Mucosa of rectum (tissue), 2 donors: ENCODE data around the gene KCNIP3.
"Not testable (repeated sequence)": the region's sequence is repeated elsewhere in the genome, so short reads cannot be mapped to it uniquely, and the experiment has no call there.

Experiments
- H3K27ac ChIP-seq, 2 donors: one replicate each; pipeline ENCODE4 v1.7.0; 2013; ENCODE audit warnings: inconsistent platforms in 2 of 2, low read depth in 2 of 2, low read length in 2 of 2
- H3K27me3 ChIP-seq, 2 donors: one replicate each; pipeline ENCODE4 v1.7.0; 2013; ENCODE audit warnings: low read length in 2 of 2; ENCODE audit not compliant: control insufficient read depth in 2 of 2, insufficient read depth in 2 of 2
- H3K36me3 ChIP-seq, 2 donors: one replicate each; pipeline ENCODE4 v1.7.0; 2013; ENCODE audit warnings: low read length in 2 of 2; ENCODE audit not compliant: control insufficient read depth in 2 of 2, insufficient read depth in 2 of 2
- H3K4me1 ChIP-seq, 2 donors: one replicate each; pipeline ENCODE4 v1.7.0; 2013; ENCODE audit warnings: low read length in 2 of 2, mild to moderate bottlenecking in 1 of 2; ENCODE audit not compliant: control insufficient read depth in 2 of 2, insufficient read depth in 2 of 2
- H3K4me3 ChIP-seq, 2 donors: one replicate each; pipeline ENCODE4 v1.7.0; 2013; ENCODE audit warnings: low read length in 2 of 2
- H3K9ac ChIP-seq, 2 donors: one replicate each; pipeline ENCODE4 v1.7.0; 2013; ENCODE audit warnings: low read length in 2 of 2, low read depth in 1 of 2, mild to moderate bottlenecking in 1 of 2
- H3K9me3 ChIP-seq, 2 donors: one replicate each; pipeline ENCODE4 v1.7.0; 2013; ENCODE audit warnings: low read length in 2 of 2; ENCODE audit not compliant: control insufficient read depth in 2 of 2
- donor health status: healthy.
- donor health status: Normal muscosa, but diverticular disease.

The KCNIP3 gene

GRCh38 chr2:95429748-95430467 is 132.8 kb downstream of the KCNIP3 start:
- not testable (repeated sequence) for H3K36me3 ChIP-seq, H3K27ac ChIP-seq, H3K27me3 ChIP-seq, H3K9me3 ChIP-seq, H3K4me3 ChIP-seq, H3K4me1 ChIP-seq, H3K9ac ChIP-seq

GRCh38 chr2:95433373-95433772 is 136.2 kb downstream of the KCNIP3 start:
- H3K27ac ChIP-seq, H3K9ac ChIP-seq, H3K4me1 ChIP-seq, H3K9me3 ChIP-seq, H3K27me3 ChIP-seq, H3K36me3 ChIP-seq, H3K4me3 ChIP-seq: not testable (repeated sequence)

GRCh38 chr2:95433973-95434372 is 136.8 kb downstream of the KCNIP3 start:
- not testable (repeated sequence) for H3K27me3 ChIP-seq, H3K9ac ChIP-seq, H3K4me1 ChIP-seq, H3K36me3 ChIP-seq, H3K9me3 ChIP-seq, H3K4me3 ChIP-seq, H3K27ac ChIP-seq

DNA sequence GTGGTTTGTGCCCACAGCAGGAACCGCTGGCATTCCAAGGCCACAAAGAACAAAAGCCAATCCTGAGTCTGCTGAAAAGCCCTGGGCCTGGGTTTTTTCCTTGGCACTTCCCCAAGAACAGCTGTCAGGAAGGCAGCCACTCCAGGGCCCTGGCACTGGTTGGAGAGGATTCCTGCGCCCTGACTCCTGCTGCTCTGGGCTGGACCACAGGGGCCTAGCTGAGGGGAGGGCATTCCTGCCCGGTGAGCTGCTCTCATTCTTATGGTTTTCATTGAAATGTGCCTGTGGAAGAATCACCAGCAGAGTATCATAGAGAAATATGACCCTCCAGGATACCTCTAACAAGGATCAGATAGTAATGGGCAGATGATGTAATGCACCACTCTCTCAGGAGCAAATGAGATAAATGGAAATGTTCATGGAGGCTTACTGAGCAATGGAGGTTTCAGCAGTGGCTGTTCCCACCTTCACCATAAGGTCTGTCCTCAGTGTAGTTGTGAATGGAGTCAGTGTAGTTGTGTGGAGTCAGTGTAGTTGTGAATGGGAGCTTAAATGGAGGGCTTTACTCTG is 137.4 kb downstream of the KCNIP3 start:
- not testable (repeated sequence) for H3K9ac ChIP-seq, H3K27me3 ChIP-seq, H3K4me3 ChIP-seq, H3K27ac ChIP-seq, H3K4me1 ChIP-seq, H3K9me3 ChIP-seq, H3K36me3 ChIP-seq

- not testable (repeated sequence) for H3K9me3 ChIP-seq, H3K9ac ChIP-seq, H3K4me3 ChIP-seq, H3K36me3 ChIP-seq, H3K27me3 ChIP-seq, H3K4me1 ChIP-seq, H3K27ac ChIP-seq
Observed at GRCh38 chr2:95435162-95435871, 138.2 kb downstream of the KCNIP3 start.
